ENCODE data around the gene ANO2. TPM values are rescaled to one million over a fixed set of nuclear protein-coding genes. Genes with fewer than 3 reads are reported as not detected.

The ANO2 gene
- total and polyA plus RNA-seq, 2 experiments from 2014 or later = 0.21 TPM; not detected in 1

- TF ChIP-seq, protein P1, sequence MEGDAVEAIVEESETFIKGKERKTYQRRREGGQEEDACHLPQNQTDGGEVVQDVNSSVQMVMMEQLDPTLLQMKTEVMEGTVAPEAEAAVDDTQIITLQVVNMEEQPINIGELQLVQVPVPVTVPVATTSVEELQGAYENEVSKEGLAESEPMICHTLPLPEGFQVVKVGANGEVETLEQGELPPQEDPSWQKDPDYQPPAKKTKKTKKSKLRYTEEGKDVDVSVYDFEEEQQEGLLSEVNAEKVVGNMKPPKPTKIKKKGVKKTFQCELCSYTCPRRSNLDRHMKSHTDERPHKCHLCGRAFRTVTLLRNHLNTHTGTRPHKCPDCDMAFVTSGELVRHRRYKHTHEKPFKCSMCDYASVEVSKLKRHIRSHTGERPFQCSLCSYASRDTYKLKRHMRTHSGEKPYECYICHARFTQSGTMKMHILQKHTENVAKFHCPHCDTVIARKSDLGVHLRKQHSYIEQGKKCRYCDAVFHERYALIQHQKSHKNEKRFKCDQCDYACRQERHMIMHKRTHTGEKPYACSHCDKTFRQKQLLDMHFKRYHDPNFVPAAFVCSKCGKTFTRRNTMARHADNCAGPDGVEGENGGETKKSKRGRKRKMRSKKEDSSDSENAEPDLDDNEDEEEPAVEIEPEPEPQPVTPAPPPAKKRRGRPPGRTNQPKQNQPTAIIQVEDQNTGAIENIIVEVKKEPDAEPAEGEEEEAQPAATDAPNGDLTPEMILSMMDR (IDR thresholded peaks at IDR 0.05; ENCODE audit: low read depth, low read length) = no peak
- Histone ChIP-seq H3K9me3 (ENCODE audit: low read depth) (no peaks in the 10 kb centered on the region), H3K4me3 (no peak overlapping the region), H3K4me1 (ENCODE audit: low read depth) (no peaks in the 10 kb centered on the region), H3K36me3 (no peaks in the 10 kb centered on the region), H3K27me3 (no peaks in the 10 kb centered on the region), H3K27ac (no peak overlapping the region)
- DNase-seq (ENCODE audit: low read depth in 1 of 2, low spot score in 1 of 2) = no peak
These were observed 352.7 kb downstream of the ANO2 start for GRCh38 chr12:5592310-5592709.

- no peak for DNase-seq (ENCODE audit: low read depth in 1 of 2, low spot score in 1 of 2)
- no peaks in the 10 kb centered on the region for H3K27me3 ChIP-seq
- TF ChIP-seq, protein P1 (IDR thresholded peaks at IDR 0.05; ENCODE audit: low read depth, low read length) = no peak
- no peaks in the 10 kb centered on the region for H3K36me3 ChIP-seq
- H3K9me3 ChIP-seq (ENCODE audit: low read depth) = no peaks in the 10 kb centered on the region
- H3K4me3 ChIP-seq = no peak overlapping the region
- H3K27ac ChIP-seq = no peak overlapping the region
- no peaks in the 10 kb centered on the region for H3K4me1 ChIP-seq (ENCODE audit: low read depth)
These were observed 354.7 kb downstream of the ANO2 start for GRCh38 chr12:5590316-5590715.

DNA sequence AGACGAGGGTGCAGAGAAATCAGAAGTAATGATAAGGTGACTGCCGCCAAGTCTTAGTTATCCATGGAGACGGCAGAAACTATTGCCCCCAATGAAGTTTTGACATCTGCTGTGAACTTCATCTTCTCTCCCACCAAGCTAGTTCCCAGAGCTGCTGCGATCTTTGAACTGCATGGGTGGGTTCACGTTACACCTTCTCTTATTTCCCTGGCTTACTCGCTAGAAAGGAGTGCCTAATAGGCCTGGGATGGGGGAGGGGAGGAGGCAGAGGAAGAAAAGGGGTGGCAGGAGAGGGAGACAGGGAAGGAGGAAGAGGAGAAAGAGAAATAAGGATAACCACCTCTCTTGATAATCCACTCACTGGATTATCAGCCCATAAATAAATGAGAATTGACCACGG lies 356.0 kb downstream of the ANO2 start:
- no peaks in the 10 kb centered on the region for H3K4me1 ChIP-seq (ENCODE audit: low read depth)
- TF ChIP-seq, protein P1 (IDR thresholded peaks at IDR 0.05; ENCODE audit: low read depth, low read length) = no peak
- H3K9me3 ChIP-seq (ENCODE audit: low read depth) = no peaks in the 10 kb centered on the region
- H3K27me3 ChIP-seq = no peaks in the 10 kb centered on the region
- H3K27ac ChIP-seq = no peak overlapping the region
- DNase-seq (ENCODE audit: low read depth in 1 of 2, low spot score in 1 of 2) = no peak
- no peak overlapping the region for H3K4me3 ChIP-seq
- H3K36me3 ChIP-seq = no peaks in the 10 kb centered on the region

GRCh38 chr12:5588591-5588990 lies 356.5 kb downstream of the ANO2 start:
- H3K4me1 ChIP-seq (ENCODE audit: low read depth) = no peaks in the 10 kb centered on the region
- no peak overlapping the region for H3K27ac ChIP-seq
- TF ChIP-seq, protein P1 (IDR thresholded peaks at IDR 0.05; ENCODE audit: low read depth, low read length) = no peak
- H3K27me3 ChIP-seq = no peaks in the 10 kb centered on the region
- peak in 1 of 2 donors; percentile 18 for DNase-seq (ENCODE audit: low read depth in 1 of 2, low spot score in 1 of 2)
- H3K9me3 ChIP-seq (ENCODE audit: low read depth) = no peaks in the 10 kb centered on the region
- no peaks in the 10 kb centered on the region for H3K36me3 ChIP-seq
- H3K4me3 ChIP-seq = no peak overlapping the region

- Histone ChIP-seq H3K4me3 (no peak overlapping the region), H3K9me3 (ENCODE audit: low read depth) (no peaks in the 10 kb centered on the region), H3K36me3 (no peaks in the 10 kb centered on the region), H3K27ac (no peak overlapping the region), H3K27me3 (no peaks in the 10 kb centered on the region), H3K4me1 (ENCODE audit: low read depth) (no peaks in the 10 kb centered on the region)
- TF ChIP-seq, protein P1 (IDR thresholded peaks at IDR 0.05; ENCODE audit: low read depth, low read length) = no peak
- DNase-seq (ENCODE audit: low read depth in 1 of 2, low spot score in 1 of 2) = no peak
These were observed 356.9 kb downstream of the ANO2 start for GRCh38 chr12:5588176-5588575.

DNA sequence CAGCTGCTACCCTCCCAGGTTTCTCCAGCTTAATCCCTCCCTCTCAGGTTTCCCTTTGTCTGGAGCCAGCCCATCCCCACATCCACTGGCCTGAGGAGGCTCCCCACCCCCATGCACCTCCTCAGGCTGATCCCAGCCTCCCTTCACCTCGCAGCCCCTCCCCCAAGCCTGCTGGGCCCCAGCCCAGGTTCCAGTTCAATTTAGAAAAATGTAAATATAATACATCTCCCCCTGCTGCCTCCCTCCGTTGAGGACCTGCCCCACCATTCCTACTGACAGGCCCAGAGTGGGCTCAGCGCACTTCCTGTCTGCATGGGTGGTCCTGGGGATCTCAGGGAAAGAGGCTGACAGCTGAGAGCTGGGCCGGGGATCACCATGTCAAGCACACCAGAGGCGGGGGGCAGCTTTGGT lies 357.3 kb downstream of the ANO2 start:
- H3K27ac ChIP-seq = no peak overlapping the region
- H3K27me3 ChIP-seq = no peaks in the 10 kb centered on the region
- H3K36me3 ChIP-seq = no peaks in the 10 kb centered on the region
- no peaks in the 10 kb centered on the region for H3K9me3 ChIP-seq (ENCODE audit: low read depth)
- TF ChIP-seq, protein P1 (IDR thresholded peaks at IDR 0.05; ENCODE audit: low read depth, low read length) = no peak
- no peak for DNase-seq (ENCODE audit: low read depth in 1 of 2, low spot score in 1 of 2)
- no peaks in the 10 kb centered on the region for H3K4me1 ChIP-seq (ENCODE audit: low read depth)
- no peak overlapping the region for H3K4me3 ChIP-seq

Data from cardiac muscle cell (in vitro differentiated cells and primary cell).